ENCODE data around the gene GALNT10.

- TF ChIP-seq CTCF (IDR thresholded peaks at IDR 0.05) (no peak), POLR2AphosphoS5 (IDR thresholded peaks at IDR 0.05) (no peak), POLR2A (IDR thresholded peaks at IDR 0.05) (no peak)
Measured at GRCh38 chr5:154236536-154237375, 46.2 kb downstream of the GALNT10 start.
